Activated CD4-positive, alpha-beta memory T cell treated with anti-CD3 and anti-CD28 coated beads for 36 hours (primary cell): ENCODE data around the gene CD69. TPM values are rescaled to one million over a fixed set of nuclear protein-coding genes. Genes with fewer than 3 reads are reported as not detected.

ENCODE experiments used
- CTCF ChIA-PET: fragments of 350-600 bp; sonication (Branson Sonifier 250); formaldehyde crosslinking; loops from one replicate; lab custom pipeline; 2021; ENCODE audit warnings: antibody characterized with exemption, inconsistent platforms; lab: Charles Lee
- POLR2A ChIA-PET: fragments of 350-600 bp; sonication (Branson Sonifier 250); formaldehyde crosslinking; loops from one replicate; lab custom pipeline; 2021; ENCODE audit warnings: antibody characterized with exemption; lab: Charles Lee
- DNase-seq: peaks from one replicate; pipeline ENCODE4 v3.0.0-alpha.2; 2020
- H3K27ac Mint-ChIP-seq: one replicate; pipeline ENCODE4 v1.8.0; 2021; ENCODE audit warnings: mixed read lengths
- H3K27me3 Mint-ChIP-seq: one replicate; pipeline ENCODE4 v1.8.0; 2021; ENCODE audit warnings: mixed read lengths
- H3K36me3 Mint-ChIP-seq: one replicate; pipeline ENCODE4 v1.8.0; 2021; ENCODE audit warnings: mixed read lengths
- H3K4me1 Mint-ChIP-seq: one replicate; pipeline ENCODE4 v1.8.0; 2021; ENCODE audit warnings: low read depth, mixed read lengths
- H3K4me3 Mint-ChIP-seq: one replicate; pipeline ENCODE4 v1.8.0; 2021; ENCODE audit warnings: mild to moderate bottlenecking, mixed read lengths
- H3K9me3 Mint-ChIP-seq: one replicate; pipeline ENCODE4 v1.8.0; 2021; ENCODE audit warnings: mixed read lengths
- intact Hi-C: fragments of 100-400 bp; cut with micrococcal nuclease; formaldehyde crosslinking; loops from one replicate; pipeline ENCODE4 v1.15.1; 2023
- total RNA-seq, 2 experiments: library from RNA; stranded (reverse); gene quantifications; one replicate each; pipeline ENCODE4 v1.2.3, GENCODE V29; 2021

The CD69 gene
- total RNA-seq, 2 experiments from 2014 or later = 118 to 120 TPM

- H3K36me3 Mint-ChIP-seq = no peaks in the 10 kb centered on the region
- POLR2A ChIA-PET = interaction anchor here (1.1 to 6.9 kb wide), 5 partner anchors 33 to 127 kb away, joined by 3 to 180 read pairs (median 12); partner anchors contain the start of genes CD69, CLEC2B and CLEC2D
- CTCF ChIA-PET = interaction anchor here (2.3 to 10.7 kb wide), 3 partner anchors 35 to 53 kb away, joined by 18 to 624 read pairs (median 64); partner anchors contain the start of gene CD69
- peak overlapping the region; percentile 84 for H3K27ac Mint-ChIP-seq
- intact Hi-C loops = loop anchor here (1.0 to 10.0 kb wide), 3 partner anchors 146 to 551 kb away; no protein-coding TSS in a partner anchor
- DNase-seq = no peak
- H3K4me3 Mint-ChIP-seq = peak overlapping the region; percentile 62
- peaks cover 64% of the 10 kb centered on the region for H3K4me1 Mint-ChIP-seq
- H3K27me3 Mint-ChIP-seq = no peaks in the 10 kb centered on the region
- H3K9me3 Mint-ChIP-seq = no peaks in the 10 kb centered on the region
These were observed 35.2 kb upstream of the CD69 start for GRCh38 chr12:9795945-9796344.

- peaks cover 64% of the 10 kb centered on the region for H3K4me1 Mint-ChIP-seq
- intact Hi-C loops = loop anchor here (1.0 to 10.0 kb wide), 3 partner anchors 33 to 550 kb away; no protein-coding TSS in a partner anchor
- no peaks in the 10 kb centered on the region for H3K36me3 Mint-ChIP-seq
- peak overlapping the region; percentile 84 for H3K27ac Mint-ChIP-seq
- H3K9me3 Mint-ChIP-seq = peaks cover 6% of the 10 kb centered on the region
- CTCF ChIA-PET = interaction anchor here (1.0 to 10.7 kb wide), 6 partner anchors 11 to 52 kb away, joined by 3 to 624 read pairs (median 6); partner anchors contain the start of gene CD69
- peak overlapping the region; percentile 62 for H3K4me3 Mint-ChIP-seq
- POLR2A ChIA-PET = interaction anchor here (0.9 to 6.9 kb wide), 8 partner anchors 32 to 146 kb away, joined by 3 to 180 read pairs (median 6); partner anchors contain the start of genes CD69 and CLEC2D
- no peaks in the 10 kb centered on the region for H3K27me3 Mint-ChIP-seq
- no peak for DNase-seq
These were observed 33.9 kb upstream of the CD69 start for GRCh38 chr12:9794484-9795093.

GRCh38 chr12:9793779-9794395 lies 33.2 kb upstream of the CD69 start:
- H3K4me1 Mint-ChIP-seq = peaks cover 66% of the 10 kb centered on the region
- CTCF ChIA-PET = interaction anchor here (1.1 to 10.7 kb wide), 4 partner anchors 10 to 51 kb away, joined by 4 to 624 read pairs (median 14); partner anchors contain the start of gene CD69

GRCh38 chr12:9792961-9793617 lies 32.4 kb upstream of the CD69 start:
- CTCF ChIA-PET = interaction anchor here (1.1 to 1.7 kb wide), 2 partner anchors 42 to 50 kb away, joined by 5 to 18 read pairs; no protein-coding TSS in a partner anchor
- peaks cover 68% of the 10 kb centered on the region for H3K4me1 Mint-ChIP-seq
- intact Hi-C loops = loop anchor here (2.0 to 10.0 kb wide), 2 partner anchors 20 to 548 kb away; no protein-coding TSS in a partner anchor
- H3K4me3 Mint-ChIP-seq = peak overlapping the region; percentile 52
- H3K27ac Mint-ChIP-seq = peak overlapping the region; percentile 84
- POLR2A ChIA-PET = interaction anchor here (2.0 kb wide), 1 partner anchor 32 kb away, joined by 23 read pairs; the partner anchor contains the start of gene CD69
- H3K27me3 Mint-ChIP-seq = no peaks in the 10 kb centered on the region
- H3K9me3 Mint-ChIP-seq = peaks cover 6% of the 10 kb centered on the region
- no peaks in the 10 kb centered on the region for H3K36me3 Mint-ChIP-seq
- DNase-seq = no peak

More at GRCh38 chr12:9793779-9794395, 33.2 kb upstream of the CD69 start:
- Mint-ChIP-seq H3K4me3 (peak overlapping the region; percentile 62), H3K36me3 (no peaks in the 10 kb centered on the region), H3K9me3 (peaks cover 6% of the 10 kb centered on the region), H3K27me3 (no peaks in the 10 kb centered on the region), H3K27ac (peak overlapping the region; percentile 84)
- no peak for DNase-seq
- intact Hi-C loops = loop anchor here (1.0 to 10.0 kb wide), 3 partner anchors 21 to 549 kb away; no protein-coding TSS in a partner anchor
- POLR2A ChIA-PET = interaction anchor here (0.9 to 6.9 kb wide), 8 partner anchors 31 to 146 kb away, joined by 3 to 180 read pairs (median 6); partner anchors contain the start of genes CD69 and CLEC2D

GRCh38 chr12:9792185-9792900 lies 31.6 kb upstream of the CD69 start:
- Mint-ChIP-seq H3K36me3 (no peaks in the 10 kb centered on the region), H3K4me3 (no peak overlapping the region), H3K9me3 (peaks cover 6% of the 10 kb centered on the region), H3K27me3 (no peaks in the 10 kb centered on the region), H3K4me1 (peaks cover 70% of the 10 kb centered on the region), H3K27ac (peak overlapping the region; percentile 84)
- ChIA-PET CTCF (interaction anchor here (1.1 to 1.7 kb wide), 2 partner anchors 42 to 49 kb away, joined by 5 to 18 read pairs; no protein-coding TSS in a partner anchor), POLR2A (interaction anchor here (2.0 kb wide), 1 partner anchor 31 kb away, joined by 23 read pairs; the partner anchor contains the start of gene CD69)
- intact Hi-C loops = loop anchor here (2.0 to 10.0 kb wide), 2 partner anchors 20 to 548 kb away; no protein-coding TSS in a partner anchor
- no peak for DNase-seq

- intact Hi-C loops = no loop called here
- POLR2A ChIA-PET = no interaction called here
- CTCF ChIA-PET = interaction anchor here (2.2 kb wide), 1 partner anchor 15 kb away, joined by 5 read pairs; no protein-coding TSS in a partner anchor
These were observed 26.3 kb upstream of the CD69 start for GRCh38 chr12:9786726-9787717.

GRCh38 chr12:9784816-9785215 lies 24.1 kb upstream of the CD69 start:
- intact Hi-C loops = no loop called here
- Mint-ChIP-seq H3K9me3 (peaks cover 2% of the 10 kb centered on the region), H3K4me3 (no peak overlapping the region), H3K4me1 (peaks cover 40% of the 10 kb centered on the region), H3K27me3 (no peaks in the 10 kb centered on the region), H3K36me3 (no peaks in the 10 kb centered on the region), H3K27ac (no peak overlapping the region)
- DNase-seq = no peak
- POLR2A ChIA-PET = interaction anchor here (1.0 to 1.6 kb wide), 2 partner anchors 24 to 26 kb away, joined by 3 to 5 read pairs; partner anchors contain the start of gene CD69
- CTCF ChIA-PET = interaction anchor here (1.0 to 2.2 kb wide), 4 partner anchors 10 to 42 kb away, joined by 3 to 6 read pairs (median 4); no protein-coding TSS in a partner anchor

More at GRCh38 chr12:9786726-9787717, 26.3 kb upstream of the CD69 start:
- DNase-seq = no peak
- no peaks in the 10 kb centered on the region for H3K36me3 Mint-ChIP-seq
- H3K4me3 Mint-ChIP-seq = no peak overlapping the region
- H3K9me3 Mint-ChIP-seq = peaks cover 6% of the 10 kb centered on the region
- no peaks in the 10 kb centered on the region for H3K27me3 Mint-ChIP-seq
- H3K4me1 Mint-ChIP-seq = peaks cover 33% of the 10 kb centered on the region
- H3K27ac Mint-ChIP-seq = no peak overlapping the region

- peaks cover 44% of the 10 kb centered on the region for H3K4me1 Mint-ChIP-seq
These were observed 23.6 kb upstream of the CD69 start for GRCh38 chr12:9784326-9784725.

GRCh38 chr12:9782547-9783382 lies 22.1 kb upstream of the CD69 start:
- Mint-ChIP-seq H3K4me1 (peaks cover 52% of the 10 kb centered on the region), H3K27ac (no peak overlapping the region)
- POLR2A ChIA-PET = interaction anchor here (1.9 kb wide), 1 partner anchor 22 kb away, joined by 5 read pairs; the partner anchor contains the start of gene CD69

More at GRCh38 chr12:9784326-9784725, 23.6 kb upstream of the CD69 start:
- no peak overlapping the region for H3K27ac Mint-ChIP-seq
- no peaks in the 10 kb centered on the region for H3K9me3 Mint-ChIP-seq
- CTCF ChIA-PET = interaction anchor here (1.0 to 1.8 kb wide), 3 partner anchors 10 to 41 kb away, joined by 3 to 6 read pairs (median 4); no protein-coding TSS in a partner anchor
- H3K36me3 Mint-ChIP-seq = no peaks in the 10 kb centered on the region
- POLR2A ChIA-PET = interaction anchor here (1.0 to 1.6 kb wide), 2 partner anchors 23 to 26 kb away, joined by 3 to 5 read pairs; partner anchors contain the start of gene CD69
- no peak overlapping the region for H3K4me3 Mint-ChIP-seq
- intact Hi-C loops = no loop called here
- no peaks in the 10 kb centered on the region for H3K27me3 Mint-ChIP-seq
- DNase-seq = no peak

More at GRCh38 chr12:9782547-9783382, 22.1 kb upstream of the CD69 start:
- CTCF ChIA-PET = interaction anchor here (0.9 to 2.8 kb wide), 5 partner anchors 8 to 40 kb away, joined by 3 to 9 read pairs (median 3); partner anchors contain the start of gene CD69
- DNase-seq = no peak
- H3K27me3 Mint-ChIP-seq = no peaks in the 10 kb centered on the region
- H3K9me3 Mint-ChIP-seq = no peaks in the 10 kb centered on the region
- no peaks in the 10 kb centered on the region for H3K36me3 Mint-ChIP-seq
- H3K4me3 Mint-ChIP-seq = no peak overlapping the region
- intact Hi-C loops = no loop called here
